CD14-positive monocyte (primary cell): ENCODE data around the gene SOAT1. TPM values are rescaled to one million over a fixed set of nuclear protein-coding genes. Genes with fewer than 3 reads are reported as not detected.

Source experiments
- DNase-seq, 3 donors: peaks; one replicate each; pipeline ENCODE4 v3.0.0-alpha.2; 2011 to 2022
- H2AFZ ChIP-seq: 2 replicates; pipeline ENCODE4 v1.6.0; 2012; ENCODE audit warnings: mild to moderate bottlenecking, low read depth, low read length, inconsistent platforms; ENCODE audit not compliant: insufficient read depth, poor library complexity, severe bottlenecking
- H3K27ac ChIP-seq, 2 donors: 1 replicate in 1 of 2; 2 replicates in 1 of 2; pipeline ENCODE4 v1.5.1; 2012 to 2013; ENCODE audit warnings: low read length in 2 of 2, control low read depth in 1 of 2, inconsistent platforms in 1 of 2, low read depth in 1 of 2, mild to moderate bottlenecking in 1 of 2
- H3K27me3 ChIP-seq, 2 donors: one replicate each; pipeline versions ENCODE4 v1.6.0 to v1.6.1; 2011 to 2013; ENCODE audit warnings: low read length in 2 of 2; ENCODE audit not compliant: control insufficient read depth in 2 of 2, insufficient read depth in 2 of 2
- H3K36me3 ChIP-seq, 2 donors: replicated peaks in 1 of 2; 1 replicate in 1 of 2; 2 replicates in 1 of 2; pipeline versions ENCODE4 v1.5.1 to v1.6.1; 2012 to 2013; ENCODE audit warnings: low read length in 2 of 2, control low read depth in 1 of 2, inconsistent platforms in 1 of 2, mild to moderate bottlenecking in 1 of 2; ENCODE audit not compliant: insufficient read depth in 2 of 2, control insufficient read depth in 1 of 2
- H3K4me1 ChIP-seq, 2 donors: 1 replicate in 1 of 2; 2 replicates in 1 of 2; pipeline versions ENCODE4 v1.5.1 to v1.6.1; 2012 to 2013; ENCODE audit warnings: low read length in 2 of 2, control low read depth in 1 of 2, inconsistent platforms in 1 of 2, mild to moderate bottlenecking in 1 of 2, moderate library complexity in 1 of 2; ENCODE audit not compliant: insufficient read depth in 2 of 2, control insufficient read depth in 1 of 2
- H3K4me2 ChIP-seq: replicated peaks from 2 replicates; pipeline ENCODE3; 2012; ENCODE audit warnings: low read length, moderate library complexity, mild to moderate bottlenecking; ENCODE audit not compliant: poor library complexity, severe bottlenecking; ENCODE audit errors: extremely low read depth
- H3K4me3 ChIP-seq, 3 experiments: fragments of 200-600 bp in 1 of 3; sonication (generic) in 1 of 3; replicated peaks in 1 of 3; 1 replicate in 2 of 3; 2 replicates in 1 of 3; pipeline ENCODE4 v1.5.1; 2011 to 2013; ENCODE audit warnings: low read length in 3 of 3, mild to moderate bottlenecking in 3 of 3, control low read depth in 2 of 3, low read depth in 2 of 3, inconsistent platforms in 1 of 3, moderate library complexity in 1 of 3
- H3K79me2 ChIP-seq: 2 replicates; pipeline ENCODE4 v1.6.0; 2012; ENCODE audit warnings: mild to moderate bottlenecking, control low read depth, inconsistent platforms, low read length, moderate library complexity; ENCODE audit not compliant: insufficient read depth
- H3K9ac ChIP-seq: 2 replicates; pipeline ENCODE4 v1.6.0; 2017; ENCODE audit warnings: low read length, mild to moderate bottlenecking; ENCODE audit not compliant: insufficient read depth, poor library complexity, severe bottlenecking
- H3K9me3 ChIP-seq, 2 donors: replicated peaks in 1 of 2; 1 replicate in 1 of 2; 2 replicates in 1 of 2; pipeline versions ENCODE4 v1.5.1 to v1.6.1; 2012 to 2013; ENCODE audit warnings: low read length in 2 of 2, control low read depth in 1 of 2; ENCODE audit not compliant: control insufficient read depth in 1 of 2, insufficient read depth in 1 of 2
- H4K20me1 ChIP-seq: 2 replicates; pipeline ENCODE4 v1.6.0; 2012; ENCODE audit warnings: mild to moderate bottlenecking, low read length, control low read depth, moderate library complexity; ENCODE audit not compliant: insufficient read depth
- H3K27ac Mint-ChIP-seq, 7 donors: one replicate each; pipeline ENCODE4 v1.8.0; 2020; ENCODE audit warnings: mild to moderate bottlenecking in 7 of 7, mixed read lengths in 7 of 7, moderate library complexity in 6 of 7, inconsistent platforms in 2 of 7
- H3K27me3 Mint-ChIP-seq, 3 donors: one replicate each; pipeline ENCODE4 v1.8.0; 2021 to 2022; ENCODE audit warnings: low read depth in 3 of 3, mild to moderate bottlenecking in 3 of 3, mixed read lengths in 3 of 3, moderate library complexity in 3 of 3, inconsistent platforms in 1 of 3
- H3K36me3 Mint-ChIP-seq, 2 donors: one replicate each; pipeline ENCODE4 v1.8.0; 2020; ENCODE audit warnings: mixed read lengths in 2 of 2, inconsistent platforms in 1 of 2, mild to moderate bottlenecking in 1 of 2
- H3K4me1 Mint-ChIP-seq: one replicate; pipeline ENCODE4 v1.8.0; 2020; ENCODE audit warnings: mild to moderate bottlenecking, mixed read lengths
- H3K4me3 Mint-ChIP-seq, 2 donors: one replicate each; pipeline ENCODE4 v1.8.0; 2020; ENCODE audit warnings: mild to moderate bottlenecking in 2 of 2, mixed read lengths in 2 of 2, moderate library complexity in 1 of 2
- H3K9me3 Mint-ChIP-seq, 7 donors: one replicate each; pipeline ENCODE4 v1.8.0; 2020 to 2022; ENCODE audit warnings: mixed read lengths in 7 of 7, mild to moderate bottlenecking in 6 of 7, moderate library complexity in 6 of 7, inconsistent platforms in 2 of 7
- WGBS: methylation state at CpG from one replicate; pipeline ENCODE4 v1.1.5; 2013; ENCODE audit warnings: missing lambda C conversion rate; ENCODE audit not compliant: insufficient coverage; 5-methylcytosine and 5-hydroxymethylcytosine counted together
- intact Hi-C, 2 donors: fragments of 100-400 bp; cut with micrococcal nuclease; formaldehyde crosslinking; loops; one replicate each; pipeline versions ENCODE4 v1.15.0 to v1.15.1; 2023
- polyA plus RNA-seq, 3 donors: library from polyadenylated mRNA; depleted of rRNA in 1 of 3; unstranded in 2 of 3; stranded (reverse) in 1 of 3; fragments of 300-500 nt in 2 of 3; fragments of >200 nt in 1 of 3; fragmentation: Illumina TruSeq in 2 of 3; gene quantifications; 1 replicate in 2 of 3; 2 replicates in 1 of 3; pipeline ENCODE4 v1.2.3, GENCODE V29; 2012 to 2021
- TF ChIP-seq, protein P1 (sequence below): fragments of 200-600 bp; IDR thresholded peaks from one replicate; pipeline ENCODE4 v1.8.0; 2022; ENCODE audit warnings: antibody characterized with exemption, mild to moderate bottlenecking

SOAT1 gene
- polyA plus RNA-seq, 3 donors: 15.8 to 158 (median 105) TPM

DNA sequence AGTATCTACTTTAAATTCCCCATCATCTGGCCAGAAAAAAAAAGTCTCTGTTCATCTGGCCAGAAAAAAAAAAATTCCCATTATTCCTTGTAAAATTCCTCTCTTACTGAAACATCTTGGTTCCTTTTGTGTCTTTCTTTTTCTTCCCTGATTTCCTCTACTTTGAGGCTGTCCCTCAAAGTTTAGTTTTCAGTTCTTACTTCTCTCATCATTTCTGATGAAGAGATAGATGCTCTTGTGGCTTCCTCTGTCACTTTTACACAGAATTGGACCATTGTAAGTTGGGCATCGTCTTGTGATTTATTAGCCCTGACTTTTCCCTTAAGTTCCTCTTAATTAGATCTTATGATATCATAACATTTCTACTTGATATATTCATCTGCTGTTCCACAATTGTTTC, 6.5 kb downstream of the SOAT1 start:
- peaks cover 38 to 52% of the 10 kb centered on the region in 2 donors for H3K36me3 Mint-ChIP-seq
- H4K20me1 ChIP-seq: peaks cover 99% of the 10 kb centered on the region
- H3K4me2 ChIP-seq: no peak overlapping the region
- H3K9me3 ChIP-seq: no peaks in the 10 kb centered on the region
- H3K36me3 ChIP-seq: peaks cover 27 to 38% of the 10 kb centered on the region in 2 donors
- peaks cover 64% of the 10 kb centered on the region for H3K4me1 Mint-ChIP-seq
- H3K27me3 Mint-ChIP-seq: peaks cover 0 to 1% (median 0%) of the 10 kb centered on the region in 3 donors
- TF ChIP-seq, protein P1, sequence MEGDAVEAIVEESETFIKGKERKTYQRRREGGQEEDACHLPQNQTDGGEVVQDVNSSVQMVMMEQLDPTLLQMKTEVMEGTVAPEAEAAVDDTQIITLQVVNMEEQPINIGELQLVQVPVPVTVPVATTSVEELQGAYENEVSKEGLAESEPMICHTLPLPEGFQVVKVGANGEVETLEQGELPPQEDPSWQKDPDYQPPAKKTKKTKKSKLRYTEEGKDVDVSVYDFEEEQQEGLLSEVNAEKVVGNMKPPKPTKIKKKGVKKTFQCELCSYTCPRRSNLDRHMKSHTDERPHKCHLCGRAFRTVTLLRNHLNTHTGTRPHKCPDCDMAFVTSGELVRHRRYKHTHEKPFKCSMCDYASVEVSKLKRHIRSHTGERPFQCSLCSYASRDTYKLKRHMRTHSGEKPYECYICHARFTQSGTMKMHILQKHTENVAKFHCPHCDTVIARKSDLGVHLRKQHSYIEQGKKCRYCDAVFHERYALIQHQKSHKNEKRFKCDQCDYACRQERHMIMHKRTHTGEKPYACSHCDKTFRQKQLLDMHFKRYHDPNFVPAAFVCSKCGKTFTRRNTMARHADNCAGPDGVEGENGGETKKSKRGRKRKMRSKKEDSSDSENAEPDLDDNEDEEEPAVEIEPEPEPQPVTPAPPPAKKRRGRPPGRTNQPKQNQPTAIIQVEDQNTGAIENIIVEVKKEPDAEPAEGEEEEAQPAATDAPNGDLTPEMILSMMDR: no peak
- peaks cover 34 to 46% of the 10 kb centered on the region in 2 donors for H3K4me1 ChIP-seq
- no peak overlapping the region for H3K9ac ChIP-seq
- H3K9me3 Mint-ChIP-seq: peaks cover 0 to 2% (median 0%) of the 10 kb centered on the region in 7 donors
- H3K4me3 Mint-ChIP-seq: no peak overlapping the region
- intact Hi-C loops: no loop called here
- H3K79me2 ChIP-seq: peaks cover 100% of the 10 kb centered on the region
- H3K27me3 ChIP-seq: no peaks in the 10 kb centered on the region
- no peak overlapping the region for H2AFZ ChIP-seq
- WGBS: no CpG with 5 or more reads among the region's 1 CpG
- H3K4me3 ChIP-seq: no peak overlapping the region
- DNase-seq: no peak
- H3K27ac Mint-ChIP-seq: peak overlapping the region in 3 of 7 donors; percentile 4 to 54 (median 38)
- H3K27ac ChIP-seq: peak overlapping the region in 1 of 2 donors; percentile 44

DNA sequence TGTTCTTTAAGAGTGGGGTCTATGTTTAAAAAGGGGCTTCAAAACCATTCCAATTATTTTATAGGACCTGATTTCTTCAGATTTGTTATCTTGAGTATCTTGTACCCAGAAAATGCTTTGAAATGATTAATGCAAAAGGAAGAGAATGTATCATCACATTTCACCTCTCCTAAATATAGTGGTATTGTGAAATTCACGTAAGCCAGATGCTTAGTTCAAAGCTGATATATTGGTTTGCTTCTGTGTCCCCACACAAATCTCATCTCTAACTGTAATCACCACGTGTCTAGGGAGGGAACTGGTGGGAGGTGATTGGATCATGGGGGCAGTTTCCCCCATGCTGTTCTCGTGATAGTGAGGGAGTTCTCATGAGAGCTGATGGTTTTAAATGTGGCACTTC, 8.5 kb downstream of the SOAT1 start:
- peaks cover 0 to 1% (median 0%) of the 10 kb centered on the region in 3 donors for H3K27me3 Mint-ChIP-seq

More for the DNA sequence above, 8.5 kb downstream of the SOAT1 start:
- Mint-ChIP-seq H3K9me3 (no peaks in the 10 kb centered on the region), H3K4me1 (peaks cover 53% of the 10 kb centered on the region), H3K36me3 (peaks cover 51 to 64% of the 10 kb centered on the region in 2 donors), H3K27ac (peak overlapping the region in 4 of 7 donors; percentile 10 to 83 (median 42)), H3K4me3 (no peak overlapping the region)
- H3K79me2 ChIP-seq: peaks cover 100% of the 10 kb centered on the region
- peaks cover 100% of the 10 kb centered on the region for H4K20me1 ChIP-seq
- H3K9ac ChIP-seq: no peak overlapping the region
- no peak for DNase-seq
- WGBS: no CpG with 5 or more reads among the region's 3 CpGs
- intact Hi-C loops: no loop called here
- H2AFZ ChIP-seq: no peak overlapping the region
- peaks cover 15 to 26% of the 10 kb centered on the region in 2 donors for H3K4me1 ChIP-seq
- no peak overlapping the region for H3K4me2 ChIP-seq
- no peak overlapping the region for H3K4me3 ChIP-seq
- H3K9me3 ChIP-seq: no peaks in the 10 kb centered on the region
- H3K36me3 ChIP-seq: peaks cover 36 to 58% of the 10 kb centered on the region in 2 donors
- no peaks in the 10 kb centered on the region for H3K27me3 ChIP-seq
- TF ChIP-seq, protein P1: no peak
- peak overlapping the region in 1 of 2 donors; percentile 24 for H3K27ac ChIP-seq
